Mucosa of rectum (tissue), 2 donors: ENCODE results near the gene SLC36A2.

Experiments
- H3K27ac ChIP-seq, 2 donors: one replicate each; pipeline ENCODE4 v1.7.0; 2013; ENCODE audit warnings: inconsistent platforms in 2 of 2, low read depth in 2 of 2, low read length in 2 of 2
- H3K27me3 ChIP-seq, 2 donors: one replicate each; pipeline ENCODE4 v1.7.0; 2013; ENCODE audit warnings: low read length in 2 of 2; ENCODE audit not compliant: control insufficient read depth in 2 of 2, insufficient read depth in 2 of 2
- H3K36me3 ChIP-seq, 2 donors: one replicate each; pipeline ENCODE4 v1.7.0; 2013; ENCODE audit warnings: low read length in 2 of 2; ENCODE audit not compliant: control insufficient read depth in 2 of 2, insufficient read depth in 2 of 2
- H3K4me1 ChIP-seq, 2 donors: one replicate each; pipeline ENCODE4 v1.7.0; 2013; ENCODE audit warnings: low read length in 2 of 2, mild to moderate bottlenecking in 1 of 2; ENCODE audit not compliant: control insufficient read depth in 2 of 2, insufficient read depth in 2 of 2
- H3K4me3 ChIP-seq, 2 donors: one replicate each; pipeline ENCODE4 v1.7.0; 2013; ENCODE audit warnings: low read length in 2 of 2
- H3K9ac ChIP-seq, 2 donors: one replicate each; pipeline ENCODE4 v1.7.0; 2013; ENCODE audit warnings: low read length in 2 of 2, low read depth in 1 of 2, mild to moderate bottlenecking in 1 of 2
- H3K9me3 ChIP-seq, 2 donors: one replicate each; pipeline ENCODE4 v1.7.0; 2013; ENCODE audit warnings: low read length in 2 of 2; ENCODE audit not compliant: control insufficient read depth in 2 of 2
- donor health status: healthy.
- donor health status: Normal muscosa, but diverticular disease.

SLC36A2 gene

GRCh38 chr5:151359391-151359790, 12.0 kb upstream of the SLC36A2 start:
- Histone ChIP-seq H3K9me3 (no peaks in the 10 kb centered on the region), H3K27ac (no peak overlapping the region), H3K27me3 (no peaks in the 10 kb centered on the region), H3K9ac (no peak overlapping the region), H3K36me3 (no peaks in the 10 kb centered on the region), H3K4me1 (no peaks in the 10 kb centered on the region), H3K4me3 (no peak overlapping the region)

- Histone ChIP-seq H3K4me1 (no peaks in the 10 kb centered on the region), H3K27ac (no peak overlapping the region), H3K9me3 (no peaks in the 10 kb centered on the region), H3K27me3 (no peaks in the 10 kb centered on the region), H3K4me3 (no peak overlapping the region), H3K9ac (no peak overlapping the region), H3K36me3 (no peaks in the 10 kb centered on the region)
Observed at GRCh38 chr5:151357792-151358191, 10.4 kb upstream of the SLC36A2 start.

GRCh38 chr5:151357097-151357496, 9.7 kb upstream of the SLC36A2 start:
- no peak overlapping the region for H3K4me3 ChIP-seq
- no peaks in the 10 kb centered on the region for H3K36me3 ChIP-seq
- H3K27me3 ChIP-seq, result no peaks in the 10 kb centered on the region
- no peak overlapping the region for H3K9ac ChIP-seq
- H3K27ac ChIP-seq, result no peak overlapping the region
- H3K9me3 ChIP-seq, result no peaks in the 10 kb centered on the region
- no peaks in the 10 kb centered on the region for H3K4me1 ChIP-seq

GRCh38 chr5:151351671-151352070, 4.3 kb upstream of the SLC36A2 start:
- no peaks in the 10 kb centered on the region for H3K36me3 ChIP-seq
- no peaks in the 10 kb centered on the region for H3K27me3 ChIP-seq
- no peak overlapping the region for H3K27ac ChIP-seq
- H3K9ac ChIP-seq, result no peak overlapping the region
- H3K9me3 ChIP-seq, result no peaks in the 10 kb centered on the region
- no peaks in the 10 kb centered on the region for H3K4me1 ChIP-seq
- H3K4me3 ChIP-seq, result no peak overlapping the region

- no peak overlapping the region for H3K27ac ChIP-seq
- no peak overlapping the region for H3K4me3 ChIP-seq
- H3K4me1 ChIP-seq, result no peaks in the 10 kb centered on the region
- no peaks in the 10 kb centered on the region for H3K36me3 ChIP-seq
- no peaks in the 10 kb centered on the region for H3K9me3 ChIP-seq
- peaks cover 0 to 3% of the 10 kb centered on the region in 2 donors for H3K27me3 ChIP-seq
- H3K9ac ChIP-seq, result no peak overlapping the region
Observed at GRCh38 chr5:151348789-151349188, 1.4 kb upstream of the SLC36A2 start.

- H3K9ac ChIP-seq, result no peak overlapping the region
- H3K27ac ChIP-seq, result no peak overlapping the region
Observed at GRCh38 chr5:151345808-151346478, 1.4 kb downstream of the SLC36A2 start.

GRCh38 chr5:151345187-151345807, 2.1 kb downstream of the SLC36A2 start:
- peaks cover 3 to 7% of the 10 kb centered on the region in 2 donors for H3K27me3 ChIP-seq
- H3K4me3 ChIP-seq, result no peak overlapping the region
- H3K9me3 ChIP-seq, result no peaks in the 10 kb centered on the region
- no peaks in the 10 kb centered on the region for H3K36me3 ChIP-seq
- H3K9ac ChIP-seq, result no peak overlapping the region
- H3K4me1 ChIP-seq, result no peaks in the 10 kb centered on the region
- H3K27ac ChIP-seq, result no peak overlapping the region

More at GRCh38 chr5:151345808-151346478, 1.4 kb downstream of the SLC36A2 start:
- no peak overlapping the region for H3K4me3 ChIP-seq
- no peaks in the 10 kb centered on the region for H3K36me3 ChIP-seq
- H3K27me3 ChIP-seq, result peaks cover 3 to 7% of the 10 kb centered on the region in 2 donors
- no peaks in the 10 kb centered on the region for H3K4me1 ChIP-seq
- H3K9me3 ChIP-seq, result no peaks in the 10 kb centered on the region

- Histone ChIP-seq H3K27me3 (peaks cover 3 to 7% of the 10 kb centered on the region in 2 donors), H3K9ac (no peak overlapping the region), H3K9me3 (no peaks in the 10 kb centered on the region), H3K27ac (no peak overlapping the region), H3K4me3 (no peak overlapping the region), H3K36me3 (no peaks in the 10 kb centered on the region), H3K4me1 (no peaks in the 10 kb centered on the region)
Observed at GRCh38 chr5:151344088-151344487, 3.3 kb downstream of the SLC36A2 start.

GRCh38 chr5:151340004-151340403, 7.4 kb downstream of the SLC36A2 start:
- H3K9ac ChIP-seq, result no peak overlapping the region
- no peak overlapping the region for H3K4me3 ChIP-seq
- H3K27ac ChIP-seq, result no peak overlapping the region
- no peaks in the 10 kb centered on the region for H3K36me3 ChIP-seq
- peaks cover 3 to 4% of the 10 kb centered on the region in 2 donors for H3K27me3 ChIP-seq
- no peaks in the 10 kb centered on the region for H3K4me1 ChIP-seq
- H3K9me3 ChIP-seq, result no peaks in the 10 kb centered on the region

- no peaks in the 10 kb centered on the region for H3K9me3 ChIP-seq
- H3K36me3 ChIP-seq, result no peaks in the 10 kb centered on the region
- no peak overlapping the region for H3K4me3 ChIP-seq
- no peaks in the 10 kb centered on the region for H3K4me1 ChIP-seq
- H3K27me3 ChIP-seq, result peaks cover 3 to 4% of the 10 kb centered on the region in 2 donors
- no peak overlapping the region for H3K27ac ChIP-seq
- no peak overlapping the region for H3K9ac ChIP-seq
Observed at GRCh38 chr5:151338734-151339133, 8.6 kb downstream of the SLC36A2 start.
